GM23338 (cell line): Measurements from ENCODE around the gene LPP. TPM values are rescaled to one million over a fixed set of nuclear protein-coding genes. Genes with fewer than 3 reads are reported as not detected.

Experiments used
- ATAC-seq: fragments of 200-7000 bp; cut with Tn5 transposase; 3 replicates; pipeline ENCODE4 v1.9.1; 2020
- DNase-seq: peaks from one replicate; pipeline ENCODE4 v3.0.0-alpha.2; 2015; ENCODE audit warnings: low spot score
- H2AFZ ChIP-seq: fragments of 200-600 bp; sonication (generic); 2 replicates; pipeline ENCODE4 v1.8.0; 2016; ENCODE audit warnings: antibody characterized with exemption, mild to moderate bottlenecking, moderate library complexity
- H3F3A ChIP-seq: fragments of 200-600 bp; sonication (generic); replicated peaks from 2 replicates; pipeline ENCODE4 v1.8.0; 2017; ENCODE audit warnings: antibody characterized with exemption, mixed run types, low read depth
- H3K27ac ChIP-seq: fragments of 200-600 bp; sonication (generic); 2 replicates; pipeline ENCODE4 v1.6.1; 2016; ENCODE audit warnings: low read depth
- H3K27me3 ChIP-seq: fragments of 200-600 bp; sonication (generic); 2 replicates; pipeline ENCODE4 v1.8.0; 2016; ENCODE audit warnings: mild to moderate bottlenecking, mixed run types, moderate library complexity; ENCODE audit not compliant: insufficient read depth
- H3K36me3 ChIP-seq: fragments of 200-600 bp; sonication (generic); 2 replicates; pipeline ENCODE4 v1.8.0; 2016; ENCODE audit warnings: mild to moderate bottlenecking; ENCODE audit not compliant: insufficient read depth
- H3K4me1 ChIP-seq: fragments of 200-600 bp; sonication (generic); 2 replicates; pipeline ENCODE4 v1.8.0; 2016; ENCODE audit warnings: mild to moderate bottlenecking, moderate library complexity; ENCODE audit not compliant: insufficient read depth
- H3K4me2 ChIP-seq: fragments of 200-600 bp; sonication (generic); 2 replicates; pipeline ENCODE4 v1.7.1; 2017; ENCODE audit warnings: mixed run types
- H3K4me3 ChIP-seq: fragments of 200-600 bp; sonication (generic); 2 replicates; pipeline ENCODE4 v1.6.1; 2016; ENCODE audit warnings: mixed run types
- H3K79me2 ChIP-seq: fragments of 200-600 bp; sonication (generic); replicated peaks from 2 replicates; pipeline ENCODE4 v1.8.0; 2017; ENCODE audit warnings: mild to moderate bottlenecking; ENCODE audit not compliant: insufficient read depth
- H3K9me2 ChIP-seq: fragments of 200-600 bp; sonication (generic); 2 replicates; pipeline ENCODE4 v1.8.0; 2017; ENCODE audit not compliant: insufficient read depth
- H4K20me1 ChIP-seq: fragments of 200-600 bp; sonication (generic); replicated peaks from 2 replicates; pipeline ENCODE4 v1.8.0; 2017; ENCODE audit warnings: mild to moderate bottlenecking; ENCODE audit not compliant: insufficient read depth
- H3K27ac Mint-ChIP-seq: 2 replicates; pipeline ENCODE4 v1.8.0; 2020; ENCODE audit warnings: inconsistent platforms, mild to moderate bottlenecking, moderate library complexity, mixed read lengths
- H3K27me3 Mint-ChIP-seq: 3 replicates; pipeline ENCODE4 v1.8.0; 2022; ENCODE audit warnings: low read depth, mild to moderate bottlenecking, moderate library complexity, mixed read lengths, inconsistent platforms; ENCODE audit not compliant: insufficient read depth, poor library complexity
- H3K36me3 Mint-ChIP-seq: 3 replicates; pipeline ENCODE4 v1.8.0; 2021; ENCODE audit warnings: low read depth, mild to moderate bottlenecking, inconsistent platforms, moderate library complexity, mixed read lengths
- H3K4me1 Mint-ChIP-seq: 3 replicates; pipeline ENCODE4 v1.8.0; 2020; ENCODE audit warnings: mild to moderate bottlenecking, inconsistent platforms, mixed read lengths
- H3K4me3 Mint-ChIP-seq: 3 replicates; pipeline ENCODE4 v1.8.0; 2021; ENCODE audit warnings: moderate library complexity, mild to moderate bottlenecking, inconsistent platforms, mixed read lengths
- H3K9me3 Mint-ChIP-seq: 3 replicates; pipeline ENCODE4 v1.8.0; 2020; ENCODE audit warnings: moderate library complexity, mild to moderate bottlenecking, inconsistent platforms, mixed read lengths
- CREB1 ChIP-seq: fragments of 250-450 bp; sonication (Bioruptor Pico); IDR thresholded peaks from 2 replicates; pipeline ENCODE4 v1.5.0; 2020; ENCODE audit warnings: low read depth, mild to moderate bottlenecking, moderate library complexity
- ETS1 ChIP-seq: IDR thresholded peaks from 2 replicates; pipeline ENCODE4 v1.6.1; 2016; ENCODE audit warnings: antibody characterized with exemption
- EZH2 ChIP-seq: fragments of 200-600 bp; sonication (generic); IDR thresholded peaks from one replicate; pipeline ENCODE4 v1.8.0; 2017; ENCODE audit warnings: antibody characterized with exemption, mild to moderate bottlenecking, low read depth; ENCODE audit not compliant: unreplicated experiment
- EZH2phosphoT487 ChIP-seq: fragments of 200-600 bp; sonication (generic); IDR thresholded peaks from one replicate; pipeline ENCODE4 v1.8.1; 2018; ENCODE audit warnings: antibody characterized with exemption; ENCODE audit not compliant: unreplicated experiment
- JUNB ChIP-seq: IDR thresholded peaks from one replicate; pipeline ENCODE4 v1.6.1; 2016; ENCODE audit warnings: antibody characterized with exemption; ENCODE audit not compliant: unreplicated experiment
- NANOG ChIP-seq: IDR thresholded peaks from 2 replicates; pipeline ENCODE4 v1.6.1; 2016; ENCODE audit warnings: antibody characterized with exemption, borderline replicate concordance
- POLR2AphosphoS5 ChIP-seq: IDR thresholded peaks from 2 replicates; pipeline ENCODE4 v1.6.1; 2016; ENCODE audit warnings: antibody characterized with exemption, low read depth
- STAT1 ChIP-seq: IDR thresholded peaks from one replicate; pipeline ENCODE4 v1.6.1; 2016; ENCODE audit warnings: antibody characterized with exemption; ENCODE audit not compliant: unreplicated experiment
- ZNF114 ChIP-seq: fragments of 250-450 bp; sonication (Bioruptor Pico); IDR thresholded peaks from 2 replicates; pipeline ENCODE4 v1.5.0; 2020; ENCODE audit warnings: mild to moderate bottlenecking, moderate library complexity
- ZNF331 ChIP-seq: fragments of 250-450 bp; sonication (Bioruptor Pico); IDR thresholded peaks from 2 replicates; pipeline ENCODE4 v1.5.0; 2020; ENCODE audit warnings: low read depth, mild to moderate bottlenecking, moderate library complexity
- polyA plus RNA-seq: library from polyadenylated mRNA; unstranded; fragments of >200 nt; fragmentation: Nextera tagmentation; extraction: Ambion mirVana; gene quantifications from 2 replicates; pipeline ENCODE4 v1.2.1, GENCODE V29; 2016
- total RNA-seq: library from RNA; depleted of rRNA; stranded (reverse); fragments of >200 nt; shearing (Covaris generic); gene quantifications from 2 replicates; pipeline ENCODE4 v1.2.3, GENCODE V29; 2014
- TF ChIP-seq, protein P1 (sequence below): fragments of 250-450 bp; sonication (Bioruptor Pico); IDR thresholded peaks from 2 replicates; pipeline ENCODE4 v1.5.0; 2020; ENCODE audit warnings: mild to moderate bottlenecking, moderate library complexity
- TF ChIP-seq, protein P2 (sequence below), 2 experiments: fragments of 200-600 bp in 1 of 2; sonication (generic) in 1 of 2; conservative IDR thresholded peaks; 2 replicates each; pipeline versions ENCODE4 v1.5.1 to v1.6.1; 2016 to 2017; ENCODE audit warnings: antibody characterized with exemption in 2 of 2, low read depth in 2 of 2, mild to moderate bottlenecking in 2 of 2, moderate library complexity in 1 of 2
- TF ChIP-seq, protein P3 (sequence below): IDR thresholded peaks from one replicate; pipeline ENCODE4 v1.6.1; 2018; ENCODE audit warnings: antibody characterized with exemption; ENCODE audit not compliant: unreplicated experiment

Gene LPP
- total and polyA plus RNA-seq, 2 experiments from 2014 or later: 23.0 to 35.2 TPM

GRCh38 chr3:188390775-188391443 lies 237.0 kb downstream of the LPP start:
- Histone ChIP-seq H3K4me3 (no peak overlapping the region), H3F3A (no peaks in the 10 kb centered on the region), H4K20me1 (no peaks in the 10 kb centered on the region), H3K27ac (no peak overlapping the region), H3K4me1 (peaks cover 16% of the 10 kb centered on the region), H2AFZ (no peak overlapping the region), H3K36me3 (no peaks in the 10 kb centered on the region), H3K79me2 (no peaks in the 10 kb centered on the region), H3K27me3 (no peaks in the 10 kb centered on the region), H3K9me2 (no peaks in the 10 kb centered on the region), H3K4me2 (no peak overlapping the region)
- TF ChIP-seq, protein P1, sequence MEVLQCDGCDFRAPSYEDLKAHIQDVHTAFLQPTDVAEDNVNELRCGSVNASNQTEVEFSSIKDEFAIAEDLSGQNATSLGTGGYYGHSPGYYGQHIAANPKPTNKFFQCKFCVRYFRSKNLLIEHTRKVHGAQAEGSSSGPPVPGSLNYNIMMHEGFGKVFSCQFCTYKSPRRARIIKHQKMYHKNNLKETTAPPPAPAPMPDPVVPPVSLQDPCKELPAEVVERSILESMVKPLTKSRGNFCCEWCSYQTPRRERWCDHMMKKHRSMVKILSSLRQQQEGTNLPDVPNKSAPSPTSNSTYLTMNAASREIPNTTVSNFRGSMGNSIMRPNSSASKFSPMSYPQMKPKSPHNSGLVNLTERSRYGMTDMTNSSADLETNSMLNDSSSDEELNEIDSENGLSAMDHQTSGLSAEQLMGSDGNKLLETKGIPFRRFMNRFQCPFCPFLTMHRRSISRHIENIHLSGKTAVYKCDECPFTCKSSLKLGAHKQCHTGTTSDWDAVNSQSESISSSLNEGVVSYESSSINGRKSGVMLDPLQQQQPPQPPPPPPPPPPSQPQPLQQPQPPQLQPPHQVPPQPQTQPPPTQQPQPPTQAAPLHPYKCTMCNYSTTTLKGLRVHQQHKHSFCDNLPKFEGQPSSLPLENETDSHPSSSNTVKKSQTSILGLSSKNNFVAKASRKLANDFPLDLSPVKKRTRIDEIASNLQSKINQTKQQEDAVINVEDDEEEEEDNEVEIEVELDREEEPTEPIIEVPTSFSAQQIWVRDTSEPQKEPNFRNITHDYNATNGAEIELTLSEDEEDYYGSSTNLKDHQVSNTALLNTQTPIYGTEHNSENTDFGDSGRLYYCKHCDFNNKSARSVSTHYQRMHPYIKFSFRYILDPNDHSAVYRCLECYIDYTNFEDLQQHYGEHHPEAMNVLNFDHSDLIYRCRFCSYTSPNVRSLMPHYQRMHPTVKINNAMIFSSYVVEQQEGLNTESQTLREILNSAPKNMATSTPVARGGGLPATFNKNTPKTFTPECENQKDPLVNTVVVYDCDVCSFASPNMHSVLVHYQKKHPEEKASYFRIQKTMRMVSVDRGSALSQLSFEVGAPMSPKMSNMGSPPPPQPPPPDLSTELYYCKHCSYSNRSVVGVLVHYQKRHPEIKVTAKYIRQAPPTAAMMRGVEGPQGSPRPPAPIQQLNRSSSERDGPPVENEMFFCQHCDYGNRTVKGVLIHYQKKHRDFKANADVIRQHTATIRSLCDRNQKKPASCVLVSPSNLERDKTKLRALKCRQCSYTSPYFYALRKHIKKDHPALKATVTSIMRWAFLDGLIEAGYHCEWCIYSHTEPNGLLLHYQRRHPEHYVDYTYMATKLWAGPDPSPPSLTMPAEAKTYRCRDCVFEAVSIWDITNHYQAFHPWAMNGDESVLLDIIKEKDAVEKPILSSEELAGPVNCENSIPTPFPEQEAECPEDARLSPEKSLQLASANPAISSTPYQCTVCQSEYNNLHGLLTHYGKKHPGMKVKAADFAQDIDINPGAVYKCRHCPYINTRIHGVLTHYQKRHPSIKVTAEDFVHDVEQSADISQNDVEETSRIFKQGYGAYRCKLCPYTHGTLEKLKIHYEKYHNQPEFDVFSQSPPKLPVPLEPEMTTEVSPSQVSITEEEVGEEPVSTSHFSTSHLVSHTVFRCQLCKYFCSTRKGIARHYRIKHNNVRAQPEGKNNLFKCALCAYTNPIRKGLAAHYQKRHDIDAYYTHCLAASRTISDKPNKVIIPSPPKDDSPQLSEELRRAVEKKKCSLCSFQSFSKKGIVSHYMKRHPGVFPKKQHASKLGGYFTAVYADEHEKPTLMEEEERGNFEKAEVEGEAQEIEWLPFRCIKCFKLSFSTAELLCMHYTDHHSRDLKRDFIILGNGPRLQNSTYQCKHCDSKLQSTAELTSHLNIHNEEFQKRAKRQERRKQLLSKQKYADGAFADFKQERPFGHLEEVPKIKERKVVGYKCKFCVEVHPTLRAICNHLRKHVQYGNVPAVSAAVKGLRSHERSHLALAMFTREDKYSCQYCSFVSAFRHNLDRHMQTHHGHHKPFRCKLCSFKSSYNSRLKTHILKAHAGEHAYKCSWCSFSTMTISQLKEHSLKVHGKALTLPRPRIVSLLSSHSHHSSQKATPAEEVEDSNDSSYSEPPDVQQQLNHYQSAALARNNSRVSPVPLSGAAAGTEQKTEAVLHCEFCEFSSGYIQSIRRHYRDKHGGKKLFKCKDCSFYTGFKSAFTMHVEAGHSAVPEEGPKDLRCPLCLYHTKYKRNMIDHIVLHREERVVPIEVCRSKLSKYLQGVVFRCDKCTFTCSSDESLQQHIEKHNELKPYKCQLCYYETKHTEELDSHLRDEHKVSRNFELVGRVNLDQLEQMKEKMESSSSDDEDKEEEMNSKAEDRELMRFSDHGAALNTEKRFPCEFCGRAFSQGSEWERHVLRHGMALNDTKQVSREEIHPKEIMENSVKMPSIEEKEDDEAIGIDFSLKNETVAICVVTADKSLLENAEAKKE (CRISPR knock-in tag): no peak
- TF ChIP-seq, protein P2, sequence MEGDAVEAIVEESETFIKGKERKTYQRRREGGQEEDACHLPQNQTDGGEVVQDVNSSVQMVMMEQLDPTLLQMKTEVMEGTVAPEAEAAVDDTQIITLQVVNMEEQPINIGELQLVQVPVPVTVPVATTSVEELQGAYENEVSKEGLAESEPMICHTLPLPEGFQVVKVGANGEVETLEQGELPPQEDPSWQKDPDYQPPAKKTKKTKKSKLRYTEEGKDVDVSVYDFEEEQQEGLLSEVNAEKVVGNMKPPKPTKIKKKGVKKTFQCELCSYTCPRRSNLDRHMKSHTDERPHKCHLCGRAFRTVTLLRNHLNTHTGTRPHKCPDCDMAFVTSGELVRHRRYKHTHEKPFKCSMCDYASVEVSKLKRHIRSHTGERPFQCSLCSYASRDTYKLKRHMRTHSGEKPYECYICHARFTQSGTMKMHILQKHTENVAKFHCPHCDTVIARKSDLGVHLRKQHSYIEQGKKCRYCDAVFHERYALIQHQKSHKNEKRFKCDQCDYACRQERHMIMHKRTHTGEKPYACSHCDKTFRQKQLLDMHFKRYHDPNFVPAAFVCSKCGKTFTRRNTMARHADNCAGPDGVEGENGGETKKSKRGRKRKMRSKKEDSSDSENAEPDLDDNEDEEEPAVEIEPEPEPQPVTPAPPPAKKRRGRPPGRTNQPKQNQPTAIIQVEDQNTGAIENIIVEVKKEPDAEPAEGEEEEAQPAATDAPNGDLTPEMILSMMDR (conservative IDR thresholded peaks at IDR 0.05; ENCODE audit: low read depth in 2 of 2): no peak
- TF ChIP-seq ZNF114 (CRISPR knock-in tag) (no peak), STAT1 (no peak), CREB1 (CRISPR knock-in tag) (no peak), ZNF331 (CRISPR knock-in tag) (no peak), EZH2 (no peak), NANOG (no peak), ETS1 (no peak), JUNB (no peak), EZH2phosphoT487 (no peak), POLR2AphosphoS5 (no peak)
- TF ChIP-seq, protein P3, sequence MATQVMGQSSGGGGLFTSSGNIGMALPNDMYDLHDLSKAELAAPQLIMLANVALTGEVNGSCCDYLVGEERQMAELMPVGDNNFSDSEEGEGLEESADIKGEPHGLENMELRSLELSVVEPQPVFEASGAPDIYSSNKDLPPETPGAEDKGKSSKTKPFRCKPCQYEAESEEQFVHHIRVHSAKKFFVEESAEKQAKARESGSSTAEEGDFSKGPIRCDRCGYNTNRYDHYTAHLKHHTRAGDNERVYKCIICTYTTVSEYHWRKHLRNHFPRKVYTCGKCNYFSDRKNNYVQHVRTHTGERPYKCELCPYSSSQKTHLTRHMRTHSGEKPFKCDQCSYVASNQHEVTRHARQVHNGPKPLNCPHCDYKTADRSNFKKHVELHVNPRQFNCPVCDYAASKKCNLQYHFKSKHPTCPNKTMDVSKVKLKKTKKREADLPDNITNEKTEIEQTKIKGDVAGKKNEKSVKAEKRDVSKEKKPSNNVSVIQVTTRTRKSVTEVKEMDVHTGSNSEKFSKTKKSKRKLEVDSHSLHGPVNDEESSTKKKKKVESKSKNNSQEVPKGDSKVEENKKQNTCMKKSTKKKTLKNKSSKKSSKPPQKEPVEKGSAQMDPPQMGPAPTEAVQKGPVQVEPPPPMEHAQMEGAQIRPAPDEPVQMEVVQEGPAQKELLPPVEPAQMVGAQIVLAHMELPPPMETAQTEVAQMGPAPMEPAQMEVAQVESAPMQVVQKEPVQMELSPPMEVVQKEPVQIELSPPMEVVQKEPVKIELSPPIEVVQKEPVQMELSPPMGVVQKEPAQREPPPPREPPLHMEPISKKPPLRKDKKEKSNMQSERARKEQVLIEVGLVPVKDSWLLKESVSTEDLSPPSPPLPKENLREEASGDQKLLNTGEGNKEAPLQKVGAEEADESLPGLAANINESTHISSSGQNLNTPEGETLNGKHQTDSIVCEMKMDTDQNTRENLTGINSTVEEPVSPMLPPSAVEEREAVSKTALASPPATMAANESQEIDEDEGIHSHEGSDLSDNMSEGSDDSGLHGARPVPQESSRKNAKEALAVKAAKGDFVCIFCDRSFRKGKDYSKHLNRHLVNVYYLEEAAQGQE: no peak
- peaks cover 19% of the 10 kb centered on the region for H3K4me1 Mint-ChIP-seq
- peaks cover 2% of the 10 kb centered on the region for H3K27me3 Mint-ChIP-seq
- no peak overlapping the region for H3K4me3 Mint-ChIP-seq
- H3K27ac Mint-ChIP-seq: no peak overlapping the region
- H3K36me3 Mint-ChIP-seq: no peaks in the 10 kb centered on the region
- peak; percentile 22 for DNase-seq
- no peaks in the 10 kb centered on the region for H3K9me3 Mint-ChIP-seq
- peak; percentile 64 for ATAC-seq
